ENCODE data around the gene CCNL2. TPM values are rescaled to one million over a fixed set of nuclear protein-coding genes. Genes with fewer than 3 reads are reported as not detected.

CCNL2 gene
- total and polyA plus RNA-seq, 2 of the 13 experiments (the other 11 are each of a cell fraction or from before 2014, with no cell fraction given) = 105 to 340 TPM

GRCh38 chr1:1427820-1428148 lies 28.6 kb upstream of the CCNL2 start:
- Histone ChIP-seq H2AFZ (ENCODE audit: low read length) (no peak overlapping the region), H3K79me2 (ENCODE audit: insufficient read depth, low read length) (no peaks in the 10 kb centered on the region), H3K4me3 (replicated peaks in 1 of 3; ENCODE audit: insufficient read depth in 1 of 3, low read depth in 2 of 3, low read length in 3 of 3) (no peak overlapping the region), H3K27ac (ENCODE audit: extremely low read length, insufficient read depth, low read length) (no peak overlapping the region), H3K4me1 (ENCODE audit: insufficient read depth, low read length) (peaks cover 54% of the 10 kb centered on the region), H3K4me2 (ENCODE audit: low read depth, low read length) (no peak overlapping the region), H3K27me3 (ENCODE audit: control insufficient read depth in 1 of 2, insufficient read depth in 2 of 2, low read length in 2 of 2) (no peaks in the 10 kb centered on the region), H4K20me1 (ENCODE audit: insufficient read depth, low read length) (no peaks in the 10 kb centered on the region), H3K36me3 (replicated peaks in 1 of 2; ENCODE audit: control insufficient read depth in 1 of 2, insufficient read depth in 2 of 2, low read length in 2 of 2) (no peaks in the 10 kb centered on the region), H3K9me3 (ENCODE audit: low read length) (no peaks in the 10 kb centered on the region), H3K9ac (ENCODE audit: insufficient read depth, low read depth, low read length) (no peak overlapping the region)
- intact Hi-C loops (cut with micrococcal nuclease; ENCODE audit: unreplicated experiment) (no loop called here), in situ Hi-C loops (cut with HindIII; ENCODE audit: extremely low pct_ligation_motif_present, low pct_unique_long_range_greater_than_20kb) (no loop called here)
- POLR2A ChIA-PET = no interaction called here
- CTCF ChIA-PET (ENCODE audit: low intra/inter-chr PET ratio, low total read pairs) = no interaction called here
- FAIRE-seq = no peak
- WGBS (ENCODE audit: low lambda C conversion rate) = 96% methylated on average over 22 of the region's 22 CpGs
- ATAC-seq = no peak
- TF ChIP-seq SIN3A (IDR thresholded peaks at IDR 0.05; ENCODE audit: borderline replicate concordance, low read depth, low read length) (no peak), ZIK1 (CRISPR knock-in tag; IDR thresholded peaks at IDR 0.05; ENCODE audit: borderline replicate concordance, low read depth) (no peak), GABPA (IDR thresholded peaks at IDR 0.05; ENCODE audit: low read depth, low read length) (no peak), GABPA (CRISPR knock-in tag; IDR thresholded peaks at IDR 0.05; ENCODE audit: low read depth) (no peak), ZNF747 (CRISPR knock-in tag; IDR thresholded peaks at IDR 0.05; ENCODE audit: borderline replicate concordance) (no peak), ZNF652 (CRISPR knock-in tag; IDR thresholded peaks at IDR 0.05; ENCODE audit: borderline replicate concordance, low read depth) (no peak), KDM4B (CRISPR knock-in tag; IDR thresholded peaks at IDR 0.05) (no peak), AGO2 (optimal IDR thresholded peaks at IDR 0.05; ENCODE audit: low read depth, low read length) (no peak), ZNF136 (CRISPR knock-in tag; IDR thresholded peaks at IDR 0.05; ENCODE audit: low read depth) (no peak), IRF2 (CRISPR knock-in tag; IDR thresholded peaks at IDR 0.05) (no peak), BRCA1 (CRISPR knock-in tag; IDR thresholded peaks at IDR 0.05) (no peak), ZNF282 (IDR thresholded peaks at IDR 0.05; ENCODE audit: partially characterized antibody) (no peak)
- TF ChIP-seq, protein P1, sequence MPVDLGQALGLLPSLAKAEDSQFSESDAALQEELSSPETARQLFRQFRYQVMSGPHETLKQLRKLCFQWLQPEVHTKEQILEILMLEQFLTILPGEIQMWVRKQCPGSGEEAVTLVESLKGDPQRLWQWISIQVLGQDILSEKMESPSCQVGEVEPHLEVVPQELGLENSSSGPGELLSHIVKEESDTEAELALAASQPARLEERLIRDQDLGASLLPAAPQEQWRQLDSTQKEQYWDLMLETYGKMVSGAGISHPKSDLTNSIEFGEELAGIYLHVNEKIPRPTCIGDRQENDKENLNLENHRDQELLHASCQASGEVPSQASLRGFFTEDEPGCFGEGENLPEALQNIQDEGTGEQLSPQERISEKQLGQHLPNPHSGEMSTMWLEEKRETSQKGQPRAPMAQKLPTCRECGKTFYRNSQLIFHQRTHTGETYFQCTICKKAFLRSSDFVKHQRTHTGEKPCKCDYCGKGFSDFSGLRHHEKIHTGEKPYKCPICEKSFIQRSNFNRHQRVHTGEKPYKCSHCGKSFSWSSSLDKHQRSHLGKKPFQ (CRISPR knock-in tag; IDR thresholded peaks at IDR 0.05; ENCODE audit: insufficient replicate concordance) = no peak
- DNase-seq (ENCODE audit: low spot score) = no peak
- no TSS peak for BruUV-seq (replicated peaks)
